A549 treated with Hydrocortisone at 1 μM for 4 hours (cell line): ENCODE results near the gene CRIM1. TPM values are rescaled to one million over a fixed set of nuclear protein-coding genes. Genes with fewer than 3 reads are reported as not detected.

Experiments used
- total RNA-seq: library from RNA; stranded (reverse); fragments of 200-300 nt; extraction: Qiagen RNA extraction; gene quantifications from 5 replicates; pipeline ENCODE4 v1.2.3, GENCODE V29; 2022

CRIM1 gene
- total RNA-seq: 116 to 177 TPM (median 160 TPM) in 5 replicates

GRCh38 chr2:36355151-36355889, at the start of gene CRIM1:
TSS of gene CRIM1 (plus strand) at chr2:36355778. CDS start at chr2:36356293, 515 bp downstream.

GRCh38 chr2:36597532-36598377, 242.2 kb downstream of the CRIM1 start, which contains the start of gene FEZ2:
TSS of gene FEZ2 (minus strand) at chr2:36598168. CDS start at chr2:36598142, 26 bp downstream.

Other genes starting within 250 kb of the CRIM1 start
- 36.0 to 48.7 TPM (median 42.3 TPM) in 5 replicates for gene FEZ2, start 242.4 kb downstream of the CRIM1 start, total RNA-seq